Measurements from ENCODE around the gene STARD3NL. TPM values are rescaled to one million over a fixed set of nuclear protein-coding genes. Genes with fewer than 3 reads are reported as not detected.
A peak's percentile ranks its signal among the peaks of the same experiment; 100 is the strongest.

The STARD3NL gene
- 10 to 100 TPM in 1 of 4 donors, 1 to 10 TPM in 3; 7.0 to 11.9 (median 8.6) TPM for total RNA-seq

GRCh38 chr7:38178004-38178694 lies at the start of gene STARD3NL:
Gene STARD3NL, plus strand, starts transcription at chr7:38178245. Its CDS starts 29,260 bp downstream, at chr7:38207505.
- WGBS, 2 donors = 1% methylated on average over 18 to 21 of the region's 51 CpGs
- TF ChIP-seq CTCF (IDR thresholded peaks at IDR 0.05) = no peak
- peak in 1 of 2 donors; percentile 16 for TF ChIP-seq POLR2A (IDR thresholded peaks at IDR 0.05)
- intact Hi-C loops (cut with DNase I; ENCODE audit: low total_unique reads) = no loop called here
- H3K4me3 ChIP-seq (ENCODE audit: low read depth, poor library complexity, severe bottlenecking) = peak within 1 kb of the TSS; percentile 64
- peak; percentile 98 to 99 for DNase-seq (ENCODE audit: low spot score in 2 of 2)

- no peak for DNase-seq (ENCODE audit: low spot score in 2 of 2)
- no peak for TF ChIP-seq CTCF (IDR thresholded peaks at IDR 0.05)
- TF ChIP-seq POLR2A (IDR thresholded peaks at IDR 0.05) = no peak
- WGBS, 2 donors = 93 to 94% methylated on average over 3 of the region's 3 CpGs
- H3K4me3 ChIP-seq (ENCODE audit: low read depth, poor library complexity, severe bottlenecking) = no peak overlapping the region
- intact Hi-C loops (cut with DNase I; ENCODE audit: low total_unique reads) = no loop called here
These were observed 48.9 kb upstream of the STARD3NL start for GRCh38 chr7:38129162-38129561.

- 83% methylated on average over 2 of the region's 2 CpGs for WGBS, 2 donors
These were observed 48.5 kb upstream of the STARD3NL start for GRCh38 chr7:38129579-38129978.

GRCh38 chr7:38138171-38138570 lies 39.9 kb upstream of the STARD3NL start:
- no peak overlapping the region for H3K4me3 ChIP-seq (ENCODE audit: low read depth, poor library complexity, severe bottlenecking)
- TF ChIP-seq CTCF (IDR thresholded peaks at IDR 0.05) (no peak), POLR2A (IDR thresholded peaks at IDR 0.05) (no peak)
- 92 to 95% methylated on average over 2 of the region's 2 CpGs for WGBS, 2 donors
- intact Hi-C loops (cut with DNase I; ENCODE audit: low total_unique reads) = no loop called here
- no peak for DNase-seq (ENCODE audit: low spot score in 2 of 2)

More at GRCh38 chr7:38129579-38129978, 48.5 kb upstream of the STARD3NL start:
- no peak overlapping the region for H3K4me3 ChIP-seq (ENCODE audit: low read depth, poor library complexity, severe bottlenecking)
- TF ChIP-seq CTCF (IDR thresholded peaks at IDR 0.05) = no peak
- no peak for DNase-seq (ENCODE audit: low spot score in 2 of 2)
- intact Hi-C loops (cut with DNase I; ENCODE audit: low total_unique reads) = no loop called here

GRCh38 chr7:38141187-38141586 lies 36.9 kb upstream of the STARD3NL start:
- TF ChIP-seq POLR2A (IDR thresholded peaks at IDR 0.05) = no peak
- no peak for TF ChIP-seq CTCF (IDR thresholded peaks at IDR 0.05)
- no peak for DNase-seq (ENCODE audit: low spot score in 2 of 2)
- intact Hi-C loops (cut with DNase I; ENCODE audit: low total_unique reads) = no loop called here
- 74 to 85% methylated on average over 2 of the region's 2 CpGs for WGBS, 2 donors
- no peak overlapping the region for H3K4me3 ChIP-seq (ENCODE audit: low read depth, poor library complexity, severe bottlenecking)

GRCh38 chr7:38142736-38143135 lies 35.3 kb upstream of the STARD3NL start:
- 63 to 64% methylated on average over 3 of the region's 3 CpGs for WGBS, 2 donors
- intact Hi-C loops (cut with DNase I; ENCODE audit: low total_unique reads) = no loop called here
- TF ChIP-seq POLR2A (IDR thresholded peaks at IDR 0.05) (no peak), CTCF (IDR thresholded peaks at IDR 0.05) (no peak)
- no peak overlapping the region for H3K4me3 ChIP-seq (ENCODE audit: low read depth, poor library complexity, severe bottlenecking)
- DNase-seq (ENCODE audit: low spot score in 2 of 2) = no peak
